Fibroblast of pulmonary artery (primary cell): ENCODE measurements around the gene MGMT.

Source experiments
- DNase-seq: peaks from one replicate; pipeline ENCODE4 v3.0.0-alpha.2; 2010; ENCODE audit warnings: low read depth
- H3K4me3 ChIP-seq: replicated peaks from 2 replicates; pipeline ENCODE4 v1.5.1; 2011; ENCODE audit warnings: low read depth, mild to moderate bottlenecking, control low read depth, low read length, moderate library complexity
- CTCF ChIP-seq: IDR thresholded peaks from 2 replicates; pipeline ENCODE4 v1.5.1; 2011; ENCODE audit warnings: mild to moderate bottlenecking, control low read depth, low read length, inconsistent platforms; ENCODE audit errors: missing control alignments

The MGMT gene

GRCh38 chr10:129550658-129551057 is 83.6 kb downstream of the MGMT start:
- DNase-seq: no peak
- no peak for TF ChIP-seq CTCF
- H3K4me3 ChIP-seq: no peak overlapping the region

GRCh38 chr10:129552119-129552518 is 85.1 kb downstream of the MGMT start:
- DNase-seq: no peak
- no peak overlapping the region for H3K4me3 ChIP-seq
- no peak for TF ChIP-seq CTCF

GRCh38 chr10:129553928-129554327 is 86.9 kb downstream of the MGMT start:
- no peak for DNase-seq
- no peak overlapping the region for H3K4me3 ChIP-seq
- TF ChIP-seq CTCF: no peak

GRCh38 chr10:129556316-129556715 is 89.3 kb downstream of the MGMT start:
- no peak overlapping the region for H3K4me3 ChIP-seq
- DNase-seq: no peak
- no peak for TF ChIP-seq CTCF

- TF ChIP-seq CTCF: no peak
- no peak for DNase-seq
- H3K4me3 ChIP-seq: no peak overlapping the region
Measured at GRCh38 chr10:129560361-129560760, 93.3 kb downstream of the MGMT start.

GRCh38 chr10:129562487-129562886 is 95.4 kb downstream of the MGMT start:
- no peak for DNase-seq
- no peak overlapping the region for H3K4me3 ChIP-seq
- TF ChIP-seq CTCF: no peak

GRCh38 chr10:129564923-129565322 is 97.9 kb downstream of the MGMT start:
- no peak for DNase-seq
- no peak overlapping the region for H3K4me3 ChIP-seq
- no peak for TF ChIP-seq CTCF
